PC-9 (cell line): Measurements from ENCODE around the gene PRKCB. TPM values are rescaled to one million over a fixed set of nuclear protein-coding genes. Genes with fewer than 3 reads are reported as not detected.

Source experiments
- BruUV-seq: library from RNA; stranded (reverse); fragments of 400-500 nt; replicated peaks from 2 replicates; lab custom pipeline; 2021; lab: Mats Ljungman, UMichigan
- CTCF ChIA-PET: fragments of 300-600 bp; sonication (Branson Sonifier 250); formaldehyde crosslinking; loops from one replicate; lab custom pipeline; 2022; ENCODE audit warnings: antibody characterized with exemption; lab: Charles Lee
- POLR2A ChIA-PET: fragments of 300-600 bp; sonication (Branson Sonifier 250); formaldehyde crosslinking; loops from one replicate; lab custom pipeline; 2022; ENCODE audit warnings: antibody characterized with exemption; ENCODE audit not compliant: unreplicated experiment; lab: Charles Lee
- DNase-seq, 2 experiments: peaks; one replicate each; pipeline versions ENCODE4 v3.0.0 to v3.0.0-alpha.2; 2015 to 2022; ENCODE audit warnings: mixed read lengths in 1 of 2
- H2AFZ ChIP-seq: fragments of 200-600 bp; sonication (generic); 2 replicates; pipeline ENCODE4 v1.8.1; 2017; ENCODE audit warnings: antibody characterized with exemption
- H3F3A ChIP-seq: fragments of 200-600 bp; sonication (generic); 2 replicates; pipeline ENCODE4 v1.8.1; 2017; ENCODE audit warnings: antibody characterized with exemption, mild to moderate bottlenecking, low read depth; ENCODE audit not compliant: insufficient read depth
- H3K27ac ChIP-seq: fragments of 200-600 bp; sonication (generic); 2 replicates; pipeline ENCODE4 v1.6.1; 2016; ENCODE audit warnings: mixed run types
- H3K27me3 ChIP-seq: fragments of 200-600 bp; sonication (generic); 2 replicates; pipeline ENCODE4 v1.6.1; 2016; ENCODE audit warnings: low read depth, mixed run types; ENCODE audit not compliant: insufficient read depth
- H3K36me3 ChIP-seq: fragments of 200-600 bp; sonication (generic); 2 replicates; pipeline ENCODE4 v1.6.1; 2016; ENCODE audit warnings: low read depth, mixed run types
- H3K4me1 ChIP-seq: fragments of 200-600 bp; sonication (generic); replicated peaks from 2 replicates; pipeline ENCODE4 v1.6.1; 2016; ENCODE audit warnings: mixed run types; ENCODE audit not compliant: insufficient read depth
- H3K4me2 ChIP-seq: fragments of 200-600 bp; sonication (generic); 2 replicates; pipeline ENCODE4 v1.6.1; 2017; ENCODE audit warnings: mixed run types
- H3K4me3 ChIP-seq: fragments of 200-600 bp; sonication (generic); 2 replicates; pipeline ENCODE4 v1.6.1; 2016; ENCODE audit warnings: mixed run types
- H3K79me2 ChIP-seq: fragments of 200-600 bp; sonication (generic); 2 replicates; pipeline ENCODE4 v1.6.1; 2017; ENCODE audit warnings: low read depth, mixed run types
- H3K9me2 ChIP-seq: fragments of 200-600 bp; sonication (generic); 2 replicates; pipeline ENCODE4 v1.8.1; 2017; ENCODE audit warnings: mild to moderate bottlenecking; ENCODE audit not compliant: insufficient read depth
- H3K9me3 ChIP-seq: fragments of 200-600 bp; sonication (generic); 2 replicates; pipeline ENCODE4 v1.8.1; 2016; ENCODE audit warnings: low read depth; ENCODE audit not compliant: insufficient read depth
- H4K20me1 ChIP-seq: fragments of 200-600 bp; sonication (generic); 2 replicates; pipeline ENCODE4 v1.8.1; 2017; ENCODE audit not compliant: insufficient read depth
- EZH2 ChIP-seq: fragments of 200-600 bp; sonication (generic); IDR thresholded peaks from 2 replicates; pipeline ENCODE4 v1.8.0; 2017; ENCODE audit warnings: antibody characterized with exemption, low read depth
- intact Hi-C: fragments of 100-400 bp; cut with micrococcal nuclease; formaldehyde crosslinking; loops from one replicate; pipeline ENCODE4 v1.10.0; 2022; ENCODE audit not compliant: unreplicated experiment
- total RNA-seq: library from RNA; stranded (reverse); gene quantifications from 2 replicates; pipeline ENCODE4 v1.2.3, GENCODE V29; 2021
- TF ChIP-seq, protein P1 (sequence below): fragments of 200-600 bp; sonication (generic); conservative IDR thresholded peaks from 2 replicates; pipeline ENCODE4 v1.6.1; 2017; ENCODE audit warnings: mixed run types, antibody characterized with exemption, mild to moderate bottlenecking, moderate library complexity

PRKCB gene
- total RNA-seq, 1 experiment from 2014 or later, result not detected

DNA sequence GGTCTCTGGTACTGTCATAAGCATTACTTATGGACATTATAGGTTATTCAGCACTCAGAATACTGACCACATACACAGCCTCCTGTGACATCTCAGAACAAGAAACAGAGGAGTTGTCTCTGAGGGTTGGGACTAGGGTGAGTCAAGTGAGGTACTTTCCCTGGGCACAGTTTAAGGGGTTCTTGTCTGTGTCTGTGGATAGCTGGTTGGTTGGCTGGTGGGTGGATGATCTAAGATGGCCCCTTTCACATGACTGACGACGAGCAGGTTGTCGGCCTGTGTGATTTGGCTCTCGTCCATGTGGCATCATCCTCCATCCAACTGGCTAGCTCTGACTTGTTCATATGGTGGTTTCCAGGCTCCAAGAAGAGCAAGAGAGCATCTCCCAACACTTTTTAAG lies 163.9 kb downstream of the PRKCB start:
- ChIA-PET POLR2A (no interaction called here), CTCF (no interaction called here)
- no peak for DNase-seq
- Histone ChIP-seq H3K4me2 (no peak overlapping the region), H4K20me1 (no peaks in the 10 kb centered on the region), H3F3A (no peaks in the 10 kb centered on the region), H3K79me2 (no peaks in the 10 kb centered on the region), H3K4me3 (no peak overlapping the region), H3K36me3 (no peaks in the 10 kb centered on the region), H3K9me3 (no peaks in the 10 kb centered on the region), H3K27me3 (peaks cover 10% of the 10 kb centered on the region; the same call in 1 of the 2 replicates), H3K4me1 (no peaks in the 10 kb centered on the region), H3K27ac (no peak overlapping the region), H2AFZ (no peak overlapping the region), H3K9me2 (no peaks in the 10 kb centered on the region)
- BruUV-seq, result no TSS peak
- no peak for TF ChIP-seq EZH2
- TF ChIP-seq, protein P1, sequence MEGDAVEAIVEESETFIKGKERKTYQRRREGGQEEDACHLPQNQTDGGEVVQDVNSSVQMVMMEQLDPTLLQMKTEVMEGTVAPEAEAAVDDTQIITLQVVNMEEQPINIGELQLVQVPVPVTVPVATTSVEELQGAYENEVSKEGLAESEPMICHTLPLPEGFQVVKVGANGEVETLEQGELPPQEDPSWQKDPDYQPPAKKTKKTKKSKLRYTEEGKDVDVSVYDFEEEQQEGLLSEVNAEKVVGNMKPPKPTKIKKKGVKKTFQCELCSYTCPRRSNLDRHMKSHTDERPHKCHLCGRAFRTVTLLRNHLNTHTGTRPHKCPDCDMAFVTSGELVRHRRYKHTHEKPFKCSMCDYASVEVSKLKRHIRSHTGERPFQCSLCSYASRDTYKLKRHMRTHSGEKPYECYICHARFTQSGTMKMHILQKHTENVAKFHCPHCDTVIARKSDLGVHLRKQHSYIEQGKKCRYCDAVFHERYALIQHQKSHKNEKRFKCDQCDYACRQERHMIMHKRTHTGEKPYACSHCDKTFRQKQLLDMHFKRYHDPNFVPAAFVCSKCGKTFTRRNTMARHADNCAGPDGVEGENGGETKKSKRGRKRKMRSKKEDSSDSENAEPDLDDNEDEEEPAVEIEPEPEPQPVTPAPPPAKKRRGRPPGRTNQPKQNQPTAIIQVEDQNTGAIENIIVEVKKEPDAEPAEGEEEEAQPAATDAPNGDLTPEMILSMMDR, result no peak
- intact Hi-C loops, result no loop called here

DNA sequence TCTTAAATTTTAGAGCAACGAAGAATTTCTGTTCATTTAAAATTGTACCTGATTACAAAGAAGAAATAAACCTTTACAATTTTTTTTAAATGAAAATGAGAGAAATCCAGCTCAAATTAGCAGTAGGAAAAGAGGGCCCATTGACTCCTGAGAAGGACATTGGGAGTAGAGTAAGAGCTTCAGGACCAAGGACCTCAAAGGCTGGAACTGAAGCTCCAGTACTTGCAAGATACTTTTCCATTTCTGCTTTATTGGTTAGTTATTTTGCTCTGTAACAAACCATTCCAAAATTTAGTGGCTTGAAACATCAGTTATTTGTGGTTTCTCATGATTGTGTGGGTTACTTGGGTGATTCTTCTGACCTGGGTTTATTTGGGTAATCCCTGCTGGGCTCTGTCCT lies 165.9 kb downstream of the PRKCB start:
- DNase-seq, result no peak
- intact Hi-C loops, result no loop called here
- Histone ChIP-seq H3K27me3 (peaks cover 10% of the 10 kb centered on the region; the same call in 1 of the 2 replicates), H3K4me2 (no peak overlapping the region), H3K9me3 (no peaks in the 10 kb centered on the region), H4K20me1 (no peaks in the 10 kb centered on the region), H3K4me1 (no peaks in the 10 kb centered on the region), H3K79me2 (no peaks in the 10 kb centered on the region), H3F3A (no peaks in the 10 kb centered on the region), H2AFZ (no peak overlapping the region), H3K36me3 (no peaks in the 10 kb centered on the region), H3K27ac (no peak overlapping the region), H3K9me2 (no peaks in the 10 kb centered on the region), H3K4me3 (no peak overlapping the region)
- no TSS peak for BruUV-seq
- POLR2A ChIA-PET, result no interaction called here
- no peak for TF ChIP-seq EZH2
- TF ChIP-seq, protein P1, result no peak
- CTCF ChIA-PET, result no interaction called here

DNA sequence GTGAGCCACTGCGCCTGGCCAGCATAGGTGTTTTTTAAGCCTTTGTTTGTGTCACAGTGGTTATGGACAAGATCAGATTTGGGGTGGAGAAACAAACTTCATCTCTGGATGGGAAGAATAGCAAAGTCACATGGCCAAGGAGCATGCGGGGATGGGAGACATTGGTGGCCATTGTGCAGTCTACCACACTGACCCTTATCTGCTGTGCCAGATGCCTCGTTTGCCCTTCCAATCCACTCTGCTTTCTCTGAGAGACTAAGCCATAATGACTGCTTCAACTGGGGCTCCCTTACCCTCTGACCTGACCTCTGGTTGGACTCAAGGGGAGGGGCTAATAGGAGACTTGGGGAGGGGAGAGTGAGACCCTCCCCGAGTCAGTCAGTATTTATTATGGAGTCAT lies 166.8 kb downstream of the PRKCB start:
- H3K36me3 ChIP-seq, result no peaks in the 10 kb centered on the region
- H3K79me2 ChIP-seq, result no peaks in the 10 kb centered on the region
- no peaks in the 10 kb centered on the region for H3F3A ChIP-seq
- POLR2A ChIA-PET, result no interaction called here
- intact Hi-C loops, result no loop called here
- H3K9me3 ChIP-seq, result no peaks in the 10 kb centered on the region
- no peaks in the 10 kb centered on the region for H4K20me1 ChIP-seq
- TF ChIP-seq, protein P1, result no peak
- no peak for TF ChIP-seq EZH2
- H3K27ac ChIP-seq, result no peak overlapping the region
- no peaks in the 10 kb centered on the region for H3K9me2 ChIP-seq
- H3K4me3 ChIP-seq, result no peak overlapping the region
- H3K4me2 ChIP-seq, result no peak overlapping the region
- peaks cover 10% of the 10 kb centered on the region; the same call in 1 of the 2 replicates for H3K27me3 ChIP-seq
- no peaks in the 10 kb centered on the region for H3K4me1 ChIP-seq
- BruUV-seq, result no TSS peak
- CTCF ChIA-PET, result no interaction called here
- H2AFZ ChIP-seq, result no peak overlapping the region
- DNase-seq, result no peak
